Measurements from ENCODE around the gene DYNLT1. TPM values are rescaled to one million over a fixed set of nuclear protein-coding genes. Genes with fewer than 3 reads are reported as not detected.
"Not testable (repeated sequence)": the region's sequence is repeated elsewhere in the genome, so short reads cannot be mapped to it uniquely, and the experiment has no call there.

The DYNLT1 gene
- total RNA-seq, 1 donor from 2014 or later: 62.8 TPM

GRCh38 chr6:158645064-158646022 is 800 bp upstream of the DYNLT1 start:
- FAIRE-seq: no peak

GRCh38 chr6:158643836-158644230 is 710 bp downstream of the DYNLT1 start:
- DNase-seq (ENCODE audit: low spot score in 2 of 2) (no peak), FAIRE-seq (no peak)

More at GRCh38 chr6:158645064-158646022, 800 bp upstream of the DYNLT1 start:
- no peak for DNase-seq (ENCODE audit: low spot score in 2 of 2)

- FAIRE-seq: no peak
Measured at GRCh38 chr6:158642097-158642601, 2.4 kb downstream of the DYNLT1 start.

GRCh38 chr6:158640519-158640918 is 4.0 kb downstream of the DYNLT1 start:
- FAIRE-seq (no peak), DNase-seq (ENCODE audit: low spot score in 2 of 2) (no peak)

More at GRCh38 chr6:158642097-158642601, 2.4 kb downstream of the DYNLT1 start:
- no peak for DNase-seq (ENCODE audit: low spot score in 2 of 2)

DNA sequence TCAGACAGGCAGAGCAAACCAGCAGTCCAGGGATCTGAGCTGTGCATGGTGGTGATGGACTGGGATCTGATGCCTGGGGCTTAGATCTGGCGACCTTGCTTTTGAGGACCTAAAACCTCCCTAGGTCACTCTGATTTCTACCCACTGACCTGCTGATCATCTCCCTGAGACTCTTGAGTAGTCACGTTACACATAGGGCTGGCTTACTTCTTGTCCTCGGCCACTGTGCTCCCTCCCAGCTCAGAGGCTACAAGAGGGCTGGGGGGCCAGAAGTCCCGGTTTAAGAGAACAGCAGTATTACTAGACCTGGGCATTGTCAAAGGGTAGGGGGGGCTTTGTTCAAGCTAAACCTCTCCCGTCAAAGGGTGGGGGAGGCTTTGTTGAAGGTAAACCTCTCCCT is 5.5 kb downstream of the DYNLT1 start:
- DNase-seq (ENCODE audit: low spot score in 2 of 2) (no peak), FAIRE-seq (no peak)

- DNase-seq (ENCODE audit: low spot score in 2 of 2): no peak
- FAIRE-seq: no peak
Measured at GRCh38 chr6:158638324-158638854, 6.2 kb downstream of the DYNLT1 start.

DNA sequence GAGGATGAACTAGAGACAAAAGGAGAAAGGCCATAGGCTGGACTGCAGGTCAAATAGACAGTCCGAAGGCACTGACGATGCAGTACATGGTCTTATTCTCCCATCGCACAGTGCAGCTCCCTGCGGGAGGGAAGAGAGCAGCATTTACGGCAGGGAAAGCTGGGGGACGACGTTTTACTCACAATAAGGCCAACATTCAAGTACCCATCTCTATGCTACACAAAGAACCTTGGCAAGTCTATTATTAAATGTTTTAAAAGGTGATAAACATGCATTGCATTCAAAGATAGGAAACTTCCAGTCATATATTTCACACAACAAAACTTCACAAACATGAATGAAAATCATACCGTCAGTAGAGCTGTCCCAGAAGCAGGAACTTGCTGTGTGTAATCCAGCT is 7.8 kb downstream of the DYNLT1 start:
- no peak for FAIRE-seq

GRCh38 chr6:158635427-158636073 is 9.0 kb downstream of the DYNLT1 start:
- DNase-seq (ENCODE audit: low spot score in 2 of 2) (no peak), FAIRE-seq (no peak)

More for the DNA sequence above, 7.8 kb downstream of the DYNLT1 start:
- no peak for DNase-seq (ENCODE audit: low spot score in 2 of 2)

DNA sequence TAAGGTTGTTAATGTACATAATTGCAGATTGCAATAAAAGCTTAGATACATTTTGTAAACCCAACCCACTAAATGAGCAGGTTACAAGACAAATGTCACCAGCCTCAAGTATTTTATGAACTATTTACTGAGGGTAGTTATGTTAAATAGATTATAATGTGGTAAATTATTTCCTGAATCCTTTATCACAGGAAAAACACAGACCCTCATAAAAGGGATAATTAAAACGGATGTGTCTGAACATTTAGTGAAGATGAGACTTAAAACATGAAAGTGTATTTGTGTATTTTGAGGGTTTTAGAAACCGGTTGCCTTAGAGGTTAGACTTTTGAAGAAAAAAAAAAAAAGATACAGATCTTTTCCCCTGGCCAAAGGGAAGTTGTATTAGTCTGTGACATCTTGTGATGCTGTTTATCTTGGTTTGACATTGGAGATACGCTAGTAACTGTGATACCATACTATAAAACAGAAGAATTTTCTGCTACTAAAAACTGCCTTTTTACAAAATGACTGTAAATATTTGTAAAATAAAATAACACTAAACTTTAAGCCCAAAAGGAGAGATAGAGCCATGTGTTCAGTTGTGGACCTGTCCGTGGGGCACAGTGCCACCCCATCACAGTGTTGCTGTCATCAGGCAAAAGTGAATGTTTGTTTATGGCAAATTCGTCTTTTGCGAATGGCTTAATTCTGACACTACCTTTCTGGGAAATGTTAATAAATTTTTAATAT is 9.7 kb downstream of the DYNLT1 start:
- FAIRE-seq (no peak), DNase-seq (ENCODE audit: low spot score in 2 of 2) (no peak)

GRCh38 chr6:158633127-158633526 is 11.4 kb downstream of the DYNLT1 start:
- FAIRE-seq (no peak), DNase-seq (ENCODE audit: low spot score in 2 of 2) (no peak)

- FAIRE-seq; DNase-seq (ENCODE audit: low spot score in 2 of 2): not testable (repeated sequence)
Measured at GRCh38 chr6:158632538-158633119, 11.9 kb downstream of the DYNLT1 start.

DNA sequence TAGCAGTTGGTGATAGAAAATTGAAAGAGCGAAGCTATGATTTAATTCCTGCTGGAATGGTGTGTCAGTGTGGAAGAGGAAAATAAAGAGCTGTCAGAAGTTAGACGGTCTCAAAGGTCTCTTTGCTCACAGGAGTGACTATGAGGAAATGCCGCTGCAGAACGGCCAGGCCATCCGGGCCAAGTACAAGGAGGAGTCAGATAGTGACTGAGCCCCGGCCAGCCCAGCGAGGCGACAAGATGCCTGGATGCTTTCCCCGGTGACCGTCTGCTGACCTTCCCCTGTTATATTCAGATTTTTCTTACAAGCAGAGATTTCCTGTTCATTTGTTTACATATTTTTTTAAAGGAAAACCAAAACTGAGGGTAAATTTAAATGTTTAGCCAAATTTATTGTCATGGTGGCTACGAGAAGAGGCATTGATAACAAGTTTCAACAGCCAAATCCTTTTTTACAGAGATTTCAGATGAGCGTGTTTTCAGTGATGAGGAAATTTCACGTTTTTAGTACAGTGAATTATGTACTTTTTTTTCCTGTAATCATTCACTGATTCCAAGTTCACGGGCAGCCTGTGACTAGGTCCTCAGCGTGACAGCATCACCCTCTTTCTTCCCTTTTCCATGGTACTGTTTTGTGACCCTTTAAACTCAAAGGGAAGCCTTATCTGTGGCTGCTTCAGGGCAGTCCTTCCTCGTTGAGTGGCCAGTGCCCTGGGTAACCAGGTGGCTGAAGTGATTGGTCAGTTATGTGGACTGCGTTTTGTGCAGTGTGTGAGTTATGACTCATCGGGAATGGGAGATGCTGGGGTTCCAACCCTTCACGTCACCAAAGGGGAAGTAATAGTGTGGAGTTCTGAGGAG is 12.6 kb downstream of the DYNLT1 start:
- no peak for DNase-seq (ENCODE audit: low spot score in 2 of 2)
- FAIRE-seq: no peak

- no peak for DNase-seq (ENCODE audit: low spot score in 2 of 2)
- FAIRE-seq: no peak
Measured at GRCh38 chr6:158630938-158631616, 13.5 kb downstream of the DYNLT1 start.

DNA sequence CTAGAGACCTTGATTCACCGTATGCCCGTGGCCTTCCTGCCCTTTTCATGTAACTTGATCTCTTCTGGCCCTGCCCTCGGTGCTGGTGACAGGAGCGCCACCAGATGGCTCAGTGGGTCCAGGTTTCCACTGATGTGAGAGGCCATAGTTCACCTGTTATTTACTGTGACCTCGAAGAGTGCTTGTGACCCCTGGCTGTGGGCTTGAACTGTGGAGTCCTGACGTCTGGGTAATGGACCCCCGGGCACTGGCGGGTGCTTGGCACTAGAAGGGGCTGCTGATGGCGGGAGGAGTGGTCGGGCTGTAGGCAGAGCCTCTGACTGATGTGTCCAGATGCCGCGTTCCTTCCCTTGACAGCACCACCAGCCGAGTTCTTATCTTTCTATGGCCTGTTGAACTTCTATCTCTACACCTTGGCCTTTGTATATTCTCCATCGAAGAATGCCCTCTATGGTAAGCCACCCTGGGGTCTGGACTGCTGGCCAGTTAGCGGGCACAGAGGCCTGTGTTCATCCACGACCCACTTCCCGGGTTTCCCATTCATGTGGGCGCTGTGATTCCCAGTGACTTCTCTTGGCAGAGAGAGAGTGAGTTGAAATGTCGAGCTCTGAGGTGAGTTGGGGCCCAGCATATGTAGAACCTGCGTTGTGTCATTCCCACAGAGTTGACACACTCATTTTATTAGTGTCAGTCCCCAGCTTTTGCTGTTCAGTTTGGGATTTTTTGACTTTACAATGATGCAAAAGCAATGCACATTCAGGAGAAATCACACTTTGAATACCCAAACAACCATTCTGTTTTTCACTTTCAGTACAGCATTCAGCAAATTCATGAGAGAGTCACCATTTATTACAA is 14.9 kb downstream of the DYNLT1 start:
- DNase-seq (ENCODE audit: low spot score in 2 of 2): no peak
- FAIRE-seq: no peak

DNA sequence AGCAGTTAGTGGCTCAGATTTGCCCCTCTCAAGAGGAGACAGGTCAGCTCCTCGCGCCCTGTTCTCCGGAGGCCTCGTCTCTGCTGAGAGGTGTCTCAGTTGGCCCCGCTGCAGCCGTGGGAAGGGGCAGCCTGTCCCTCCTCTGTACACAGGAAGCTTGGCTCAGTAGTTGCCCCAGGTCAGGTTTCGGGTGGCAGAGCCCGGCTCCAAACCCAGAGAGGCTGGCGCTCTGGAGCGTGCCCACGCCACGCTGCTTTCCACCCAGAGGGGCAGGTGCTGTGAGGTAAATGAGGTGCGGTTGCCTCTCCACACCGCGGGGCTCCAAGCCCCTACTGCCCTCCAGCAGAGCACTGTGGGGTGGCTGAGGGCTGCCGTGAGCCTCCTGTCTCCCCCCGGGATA is 16.0 kb downstream of the DYNLT1 start:
- no peak for FAIRE-seq

GRCh38 chr6:158627940-158628211 is 16.7 kb downstream of the DYNLT1 start:
- FAIRE-seq: no peak

More for the DNA sequence above, 16.0 kb downstream of the DYNLT1 start:
- no peak for DNase-seq (ENCODE audit: low spot score in 2 of 2)

GRCh38 chr6:158627168-158627939 is 17.2 kb downstream of the DYNLT1 start:
- FAIRE-seq (no peak), DNase-seq (ENCODE audit: low spot score in 2 of 2) (no peak)

More at GRCh38 chr6:158627940-158628211, 16.7 kb downstream of the DYNLT1 start:
- no peak for DNase-seq (ENCODE audit: low spot score in 2 of 2)
